DND-41 (cell line): ENCODE data around the gene NRP1.

Experiments
- EZH2 ChIP-seq: IDR thresholded peaks from 3 replicates; pipeline ENCODE4 v1.6.1; 2012; ENCODE audit warnings: borderline replicate concordance, low read depth, mild to moderate bottlenecking, moderate library complexity, low read length, inconsistent platforms; ENCODE audit not compliant: severe bottlenecking
- TF ChIP-seq, protein P1 (sequence below): IDR thresholded peaks from 2 replicates; pipeline ENCODE4 v1.5.1; 2012; ENCODE audit warnings: borderline replicate concordance, low read length, moderate library complexity, mild to moderate bottlenecking; ENCODE audit not compliant: poor library complexity, severe bottlenecking; ENCODE audit errors: extremely low read depth

DNA sequence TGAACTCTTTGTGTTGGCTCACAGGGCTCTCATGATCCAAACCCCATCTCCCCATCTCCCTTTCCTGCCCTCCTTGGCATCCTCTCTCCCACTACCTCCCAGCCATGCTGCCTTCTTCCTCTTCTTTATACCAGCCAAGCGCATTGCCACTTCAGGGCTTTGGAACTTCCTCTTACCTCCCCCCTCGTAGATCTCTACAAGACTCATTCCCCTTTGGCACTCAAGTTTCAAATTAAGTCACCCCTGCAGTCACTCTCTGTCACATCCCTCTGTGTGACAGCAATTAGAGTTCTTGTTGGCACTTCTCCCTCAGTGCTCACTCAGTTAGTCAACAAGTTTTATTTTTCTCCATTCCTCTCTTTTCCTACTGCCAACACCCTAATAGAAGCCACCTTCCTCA lies 20.8 kb upstream of the NRP1 start:
- TF ChIP-seq, protein P1, sequence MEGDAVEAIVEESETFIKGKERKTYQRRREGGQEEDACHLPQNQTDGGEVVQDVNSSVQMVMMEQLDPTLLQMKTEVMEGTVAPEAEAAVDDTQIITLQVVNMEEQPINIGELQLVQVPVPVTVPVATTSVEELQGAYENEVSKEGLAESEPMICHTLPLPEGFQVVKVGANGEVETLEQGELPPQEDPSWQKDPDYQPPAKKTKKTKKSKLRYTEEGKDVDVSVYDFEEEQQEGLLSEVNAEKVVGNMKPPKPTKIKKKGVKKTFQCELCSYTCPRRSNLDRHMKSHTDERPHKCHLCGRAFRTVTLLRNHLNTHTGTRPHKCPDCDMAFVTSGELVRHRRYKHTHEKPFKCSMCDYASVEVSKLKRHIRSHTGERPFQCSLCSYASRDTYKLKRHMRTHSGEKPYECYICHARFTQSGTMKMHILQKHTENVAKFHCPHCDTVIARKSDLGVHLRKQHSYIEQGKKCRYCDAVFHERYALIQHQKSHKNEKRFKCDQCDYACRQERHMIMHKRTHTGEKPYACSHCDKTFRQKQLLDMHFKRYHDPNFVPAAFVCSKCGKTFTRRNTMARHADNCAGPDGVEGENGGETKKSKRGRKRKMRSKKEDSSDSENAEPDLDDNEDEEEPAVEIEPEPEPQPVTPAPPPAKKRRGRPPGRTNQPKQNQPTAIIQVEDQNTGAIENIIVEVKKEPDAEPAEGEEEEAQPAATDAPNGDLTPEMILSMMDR, result no peak
- no peak for TF ChIP-seq EZH2
